Cardiac muscle cell (in vitro differentiated cells and primary cell): ENCODE data around the gene CCDC78. TPM values are rescaled to one million over a fixed set of nuclear protein-coding genes. Genes with fewer than 3 reads are reported as not detected.

Experiments used
- DNase-seq, 2 donors: peaks; one replicate each; pipeline versions ENCODE4 v3.0.0 to v3.0.0-alpha.2; 2010 to 2017; ENCODE audit warnings: low read depth in 1 of 2, low spot score in 1 of 2
- H3K27ac ChIP-seq: fragments of 200-600 bp; sonication (generic); 2 replicates; pipeline ENCODE4 v1.5.1; 2016
- H3K27me3 ChIP-seq: fragments of 200-600 bp; sonication (generic); 2 replicates; pipeline ENCODE4 v1.6.0; 2016; ENCODE audit warnings: control low read depth
- H3K36me3 ChIP-seq: fragments of 200-600 bp; sonication (generic); 2 replicates; pipeline ENCODE4 v1.5.1; 2016; ENCODE audit warnings: control low read depth
- H3K4me1 ChIP-seq: fragments of 200-600 bp; sonication (generic); 2 replicates; pipeline ENCODE4 v1.8.1; 2017; ENCODE audit warnings: low read depth, mild to moderate bottlenecking, mixed run types
- H3K4me3 ChIP-seq: fragments of 200-600 bp; sonication (generic); 2 replicates; pipeline ENCODE4 v1.5.1; 2016; ENCODE audit warnings: mild to moderate bottlenecking
- H3K9me3 ChIP-seq: fragments of 200-600 bp; sonication (generic); 2 replicates; pipeline ENCODE4 v1.5.1; 2017; ENCODE audit warnings: low read depth, mild to moderate bottlenecking, control low read depth
- polyA plus RNA-seq: library from polyadenylated mRNA; unstranded; fragments of >200 nt; fragmentation: Nextera tagmentation; extraction: Ambion mirVana; gene quantifications from 2 replicates; pipeline ENCODE4 v1.2.1, GENCODE V29; 2016
- total RNA-seq: library from RNA; depleted of rRNA; stranded (reverse); fragments of >200 nt; gene quantifications from 2 replicates; pipeline ENCODE4 v1.2.3, GENCODE V29; 2016
- TF ChIP-seq, protein P1 (sequence below): IDR thresholded peaks from 2 replicates; pipeline ENCODE4 v1.5.1; 2012; ENCODE audit warnings: low read depth, mild to moderate bottlenecking, low read length

The CCDC78 gene
- total and polyA plus RNA-seq, 2 experiments from 2014 or later = 4.2 to 16.5 TPM

DNA sequence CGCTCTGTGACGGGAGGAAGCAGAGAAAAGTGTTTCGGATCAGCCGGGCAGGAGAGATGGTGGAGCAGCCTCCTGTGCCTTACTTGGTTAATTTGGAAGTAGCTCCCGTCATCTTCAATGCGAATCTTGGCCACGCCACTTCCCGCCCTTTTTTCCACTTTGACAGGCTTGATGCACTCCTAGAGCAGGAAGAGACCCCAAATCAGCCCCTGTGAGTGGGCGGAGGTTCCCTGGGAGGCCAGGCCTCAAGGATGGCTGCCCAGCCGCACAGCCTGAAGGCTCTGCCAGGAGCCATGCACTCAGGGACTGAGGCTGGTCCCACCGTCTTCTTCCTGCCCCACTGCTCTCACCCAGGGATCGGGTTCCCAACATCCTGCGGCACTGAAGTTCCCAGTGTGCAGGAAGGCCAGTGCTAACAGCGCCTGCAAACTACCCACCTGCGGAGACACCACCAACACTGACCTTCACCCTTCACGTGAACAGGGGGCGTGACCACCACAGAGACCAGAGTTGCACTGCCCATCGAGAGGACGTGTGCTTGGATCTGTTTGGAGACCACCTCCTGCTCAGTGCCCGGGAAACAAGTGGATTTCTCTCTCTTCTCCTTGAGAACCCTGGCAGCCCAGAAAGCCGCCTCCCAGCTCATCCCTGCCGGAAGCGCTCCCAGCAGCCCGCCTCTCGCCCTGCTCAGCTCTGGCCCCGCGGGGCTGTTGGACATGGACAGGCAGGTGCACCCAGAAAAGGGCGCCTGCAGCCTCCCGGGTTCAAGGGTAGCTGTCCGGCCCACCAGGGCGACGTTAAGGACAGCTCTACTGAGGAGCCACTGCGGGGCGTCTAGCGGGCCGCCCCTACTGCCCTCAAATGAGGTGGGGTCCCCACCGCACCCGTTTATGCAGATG, 13.6 kb upstream of the CCDC78 start:
- Histone ChIP-seq H3K36me3 (peaks cover 6% of the 10 kb centered on the region), H3K27ac (no peak overlapping the region), H3K9me3 (no peaks in the 10 kb centered on the region), H3K4me3 (peak overlapping the region; percentile 95), H3K4me1 (no peaks in the 10 kb centered on the region), H3K27me3 (no peaks in the 10 kb centered on the region)
- TF ChIP-seq, protein P1, sequence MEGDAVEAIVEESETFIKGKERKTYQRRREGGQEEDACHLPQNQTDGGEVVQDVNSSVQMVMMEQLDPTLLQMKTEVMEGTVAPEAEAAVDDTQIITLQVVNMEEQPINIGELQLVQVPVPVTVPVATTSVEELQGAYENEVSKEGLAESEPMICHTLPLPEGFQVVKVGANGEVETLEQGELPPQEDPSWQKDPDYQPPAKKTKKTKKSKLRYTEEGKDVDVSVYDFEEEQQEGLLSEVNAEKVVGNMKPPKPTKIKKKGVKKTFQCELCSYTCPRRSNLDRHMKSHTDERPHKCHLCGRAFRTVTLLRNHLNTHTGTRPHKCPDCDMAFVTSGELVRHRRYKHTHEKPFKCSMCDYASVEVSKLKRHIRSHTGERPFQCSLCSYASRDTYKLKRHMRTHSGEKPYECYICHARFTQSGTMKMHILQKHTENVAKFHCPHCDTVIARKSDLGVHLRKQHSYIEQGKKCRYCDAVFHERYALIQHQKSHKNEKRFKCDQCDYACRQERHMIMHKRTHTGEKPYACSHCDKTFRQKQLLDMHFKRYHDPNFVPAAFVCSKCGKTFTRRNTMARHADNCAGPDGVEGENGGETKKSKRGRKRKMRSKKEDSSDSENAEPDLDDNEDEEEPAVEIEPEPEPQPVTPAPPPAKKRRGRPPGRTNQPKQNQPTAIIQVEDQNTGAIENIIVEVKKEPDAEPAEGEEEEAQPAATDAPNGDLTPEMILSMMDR = no peak
- DNase-seq = no peak

DNA sequence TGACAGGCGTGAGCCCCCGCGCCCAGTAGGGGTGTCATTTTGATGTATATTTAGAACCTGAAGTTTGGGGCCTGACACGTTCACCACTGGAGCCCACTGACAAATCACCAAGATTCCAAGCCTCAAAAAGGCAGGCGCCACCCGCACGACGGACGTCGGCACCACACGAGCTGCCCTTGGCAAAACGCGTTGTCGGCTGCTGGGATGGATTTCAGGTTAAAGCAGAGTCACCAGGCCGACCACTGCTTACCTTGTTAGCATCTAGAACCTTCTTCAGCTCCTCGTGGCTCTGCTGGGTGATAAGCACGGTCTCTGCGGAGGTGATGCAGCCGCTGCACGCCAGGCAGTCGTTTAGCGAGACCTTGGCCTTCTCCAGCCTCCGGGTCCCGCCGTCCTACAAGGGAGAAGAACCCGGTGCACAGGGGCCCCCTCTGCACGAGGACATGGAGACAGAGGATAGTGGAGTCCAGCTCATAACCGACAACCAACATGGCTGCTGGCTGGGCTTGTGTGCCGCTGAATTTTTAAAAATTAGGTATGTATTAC, 10.8 kb upstream of the CCDC78 start:
- Histone ChIP-seq H3K4me1 (no peaks in the 10 kb centered on the region), H3K36me3 (peaks cover 6% of the 10 kb centered on the region), H3K27me3 (no peaks in the 10 kb centered on the region), H3K9me3 (no peaks in the 10 kb centered on the region), H3K4me3 (no peak overlapping the region), H3K27ac (no peak overlapping the region)
- TF ChIP-seq, protein P1 = no peak
- DNase-seq = no peak

DNA sequence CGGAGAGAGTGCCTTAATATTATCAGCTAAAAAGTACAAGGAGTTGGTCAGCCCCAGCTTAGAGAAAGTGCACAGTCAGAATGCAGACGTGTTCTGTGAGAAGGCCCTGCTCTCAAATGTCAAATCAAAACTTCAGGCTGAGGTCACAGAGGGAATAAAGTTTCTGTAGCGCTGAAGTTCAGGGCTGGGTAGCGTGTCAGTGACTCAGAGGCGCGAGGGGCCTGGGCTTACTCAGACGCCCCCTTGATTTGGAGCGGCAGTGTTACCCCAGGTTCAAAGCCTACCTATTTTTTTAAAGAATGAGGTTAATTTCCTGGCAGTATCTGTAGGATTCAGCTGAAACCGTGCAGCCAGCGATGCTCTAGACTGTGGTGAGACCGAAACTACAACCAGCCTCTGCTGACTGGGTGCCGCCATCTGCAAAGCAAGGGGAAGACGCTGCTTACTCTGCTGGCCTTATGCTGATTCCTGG, 9.8 kb upstream of the CCDC78 start:
- no peak overlapping the region for H3K4me3 ChIP-seq
- TF ChIP-seq, protein P1 = no peak
- no peaks in the 10 kb centered on the region for H3K9me3 ChIP-seq
- no peak for DNase-seq
- no peaks in the 10 kb centered on the region for H3K27me3 ChIP-seq
- H3K36me3 ChIP-seq = peaks cover 6% of the 10 kb centered on the region
- H3K27ac ChIP-seq = no peak overlapping the region
- H3K4me1 ChIP-seq = no peaks in the 10 kb centered on the region

DNA sequence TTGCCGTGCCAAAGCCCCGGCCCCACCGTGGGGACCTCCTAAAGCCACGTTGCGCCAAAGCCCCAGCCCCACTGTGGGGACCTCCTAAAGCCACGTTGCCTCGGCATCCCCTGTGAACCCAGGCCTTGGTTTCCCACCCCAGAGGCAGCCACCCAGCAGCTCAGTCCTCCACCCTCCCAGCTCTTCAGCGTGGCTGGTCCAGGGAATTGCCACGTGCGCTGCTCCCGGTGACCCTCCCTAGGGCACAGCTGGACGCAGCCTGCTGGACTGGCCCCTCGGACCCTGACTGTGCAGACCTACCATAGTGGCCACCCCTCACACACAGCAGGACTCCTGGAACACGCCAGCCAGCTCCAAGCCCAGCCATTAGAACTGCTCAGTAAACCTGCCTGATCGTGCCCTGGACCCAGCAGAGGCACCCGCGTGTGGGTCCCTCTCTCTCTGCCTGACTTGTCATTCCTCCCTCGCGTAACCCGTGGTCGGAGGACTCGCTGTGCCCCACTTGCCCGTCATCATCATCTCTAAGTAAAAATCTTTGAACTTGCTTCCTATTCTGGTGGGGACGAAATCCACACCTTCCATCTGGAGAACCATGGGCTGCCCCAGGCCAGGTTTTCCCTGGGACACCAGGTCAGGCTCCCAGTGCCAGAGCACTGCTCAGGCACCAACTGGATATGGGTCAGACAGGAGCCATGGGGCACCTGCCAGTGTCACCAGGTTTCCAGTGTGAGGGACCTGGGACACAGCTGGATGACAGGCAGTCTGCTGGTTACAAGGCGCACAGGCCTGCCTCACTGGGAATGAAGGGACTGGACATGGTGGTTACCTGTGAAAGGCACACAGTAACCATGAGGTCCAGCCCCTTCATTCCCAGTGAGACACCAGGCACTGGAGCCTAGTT, 9.0 kb upstream of the CCDC78 start:
- H3K27me3 ChIP-seq = no peaks in the 10 kb centered on the region
- H3K4me1 ChIP-seq = no peaks in the 10 kb centered on the region
- H3K36me3 ChIP-seq = peaks cover 6% of the 10 kb centered on the region
- H3K4me3 ChIP-seq = no peak overlapping the region
- TF ChIP-seq, protein P1 = no peak
- no peaks in the 10 kb centered on the region for H3K9me3 ChIP-seq
- no peak overlapping the region for H3K27ac ChIP-seq
- no peak for DNase-seq

DNA sequence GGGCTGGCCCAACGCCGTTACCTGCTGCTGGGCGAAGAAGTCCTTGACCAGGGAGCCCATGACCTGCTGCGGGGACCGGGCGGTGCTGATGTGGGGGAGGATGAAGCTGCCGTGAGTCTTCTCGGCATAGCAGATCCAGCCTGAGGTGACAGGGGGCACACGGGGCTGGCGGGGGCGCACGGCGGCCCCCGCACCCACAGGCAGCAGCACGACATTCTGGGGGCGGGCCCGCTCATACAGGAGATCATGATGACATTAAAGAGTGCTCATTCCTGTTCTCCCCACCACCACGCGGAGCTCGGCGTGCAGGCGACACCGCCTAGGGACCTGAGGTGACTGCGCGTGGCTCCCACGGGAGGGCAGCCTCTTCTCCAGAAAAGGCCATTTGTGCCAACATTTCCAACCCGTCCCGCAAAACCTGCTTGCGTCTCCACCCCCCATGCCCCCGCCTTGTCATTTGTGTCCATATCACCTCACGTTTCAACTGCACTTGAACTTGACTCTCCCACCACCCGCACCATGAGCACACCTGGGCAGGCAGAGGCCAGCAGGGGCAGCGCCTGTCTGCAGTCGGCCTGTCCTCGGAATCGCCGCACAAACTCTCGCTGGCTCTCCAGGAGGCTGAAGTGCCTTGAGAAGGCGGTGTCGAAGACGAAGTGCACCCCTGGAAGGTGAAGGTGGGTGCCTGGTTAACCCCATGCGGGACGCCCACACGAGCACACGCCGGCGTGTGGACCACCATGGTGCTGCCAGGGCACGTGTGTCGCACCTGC, 8.2 kb upstream of the CCDC78 start:
- Histone ChIP-seq H3K9me3 (no peaks in the 10 kb centered on the region), H3K4me3 (no peak overlapping the region), H3K4me1 (no peaks in the 10 kb centered on the region), H3K27ac (no peak overlapping the region), H3K36me3 (peaks cover 6% of the 10 kb centered on the region), H3K27me3 (no peaks in the 10 kb centered on the region)
- no peak for DNase-seq
- TF ChIP-seq, protein P1 = no peak
